ENCODE results near the gene DEFB132.

DEFB132 gene

DNA sequence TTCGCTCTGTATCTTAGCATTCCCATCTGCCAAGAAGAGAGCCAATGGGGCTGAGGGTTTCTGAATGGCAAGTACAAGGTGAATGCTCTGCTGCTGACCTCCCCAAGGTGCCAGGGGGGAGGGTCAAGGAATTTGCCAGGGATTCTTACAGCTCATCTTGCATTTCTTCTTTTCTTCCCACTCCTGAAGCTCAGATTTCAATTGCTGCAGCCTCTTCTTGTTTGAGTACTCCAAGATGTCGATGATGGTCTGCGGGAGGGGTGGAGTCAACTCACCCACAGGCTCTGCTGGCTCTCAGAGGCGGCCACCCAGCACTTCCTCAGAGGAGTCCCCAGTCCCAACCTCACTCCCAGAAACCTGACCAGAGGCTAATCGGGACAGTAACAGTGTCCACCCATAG is 20.7 kb downstream of the DEFB132 start:
- POLR2A ChIA-PET, result no interaction called here

GRCh38 chr20:278607-279571 is 21.4 kb downstream of the DEFB132 start:
- ChIA-PET POLR2A (no interaction called here), CTCF (interaction anchor here (1.7 to 3.0 kb wide), 2 partner anchors 10 to 12 kb away, joined by 5 to 11 read pairs; no protein-coding TSS in a partner anchor)
- DNase-seq (ENCODE audit: extremely low spot score), result no peak
- TF ChIP-seq, protein P1, sequence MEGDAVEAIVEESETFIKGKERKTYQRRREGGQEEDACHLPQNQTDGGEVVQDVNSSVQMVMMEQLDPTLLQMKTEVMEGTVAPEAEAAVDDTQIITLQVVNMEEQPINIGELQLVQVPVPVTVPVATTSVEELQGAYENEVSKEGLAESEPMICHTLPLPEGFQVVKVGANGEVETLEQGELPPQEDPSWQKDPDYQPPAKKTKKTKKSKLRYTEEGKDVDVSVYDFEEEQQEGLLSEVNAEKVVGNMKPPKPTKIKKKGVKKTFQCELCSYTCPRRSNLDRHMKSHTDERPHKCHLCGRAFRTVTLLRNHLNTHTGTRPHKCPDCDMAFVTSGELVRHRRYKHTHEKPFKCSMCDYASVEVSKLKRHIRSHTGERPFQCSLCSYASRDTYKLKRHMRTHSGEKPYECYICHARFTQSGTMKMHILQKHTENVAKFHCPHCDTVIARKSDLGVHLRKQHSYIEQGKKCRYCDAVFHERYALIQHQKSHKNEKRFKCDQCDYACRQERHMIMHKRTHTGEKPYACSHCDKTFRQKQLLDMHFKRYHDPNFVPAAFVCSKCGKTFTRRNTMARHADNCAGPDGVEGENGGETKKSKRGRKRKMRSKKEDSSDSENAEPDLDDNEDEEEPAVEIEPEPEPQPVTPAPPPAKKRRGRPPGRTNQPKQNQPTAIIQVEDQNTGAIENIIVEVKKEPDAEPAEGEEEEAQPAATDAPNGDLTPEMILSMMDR (IDR thresholded peaks at IDR 0.05; ENCODE audit: control extremely low read depth, extremely low read depth, low read depth, missing control alignments), result no peak

More for the DNA sequence above, 20.7 kb downstream of the DEFB132 start:
- no peak for DNase-seq (ENCODE audit: extremely low spot score)
- TF ChIP-seq, protein P1 (IDR thresholded peaks at IDR 0.05; ENCODE audit: control extremely low read depth, extremely low read depth, low read depth, missing control alignments), result no peak
- CTCF ChIA-PET, result interaction anchor here (1.7 to 3.0 kb wide), 2 partner anchors 9 to 12 kb away, joined by 5 to 11 read pairs; no protein-coding TSS in a partner anchor

- no peak for DNase-seq (ENCODE audit: extremely low spot score)
- ChIA-PET POLR2A (no interaction called here), CTCF (interaction anchor here (2.2 kb wide), 1 partner anchor 18 kb away, joined by 5 read pairs; no protein-coding TSS in a partner anchor)
- TF ChIP-seq, protein P1 (IDR thresholded peaks at IDR 0.05; ENCODE audit: control extremely low read depth, extremely low read depth, low read depth, missing control alignments), result no peak
Observed at GRCh38 chr20:284172-284571, 26.6 kb downstream of the DEFB132 start.

GRCh38 chr20:286508-286907 is 29.0 kb downstream of the DEFB132 start:
- TF ChIP-seq, protein P1 (IDR thresholded peaks at IDR 0.05; ENCODE audit: control extremely low read depth, extremely low read depth, low read depth, missing control alignments), result no peak
- DNase-seq (ENCODE audit: extremely low spot score), result no peak
- ChIA-PET POLR2A (no interaction called here), CTCF (no interaction called here)

DNA sequence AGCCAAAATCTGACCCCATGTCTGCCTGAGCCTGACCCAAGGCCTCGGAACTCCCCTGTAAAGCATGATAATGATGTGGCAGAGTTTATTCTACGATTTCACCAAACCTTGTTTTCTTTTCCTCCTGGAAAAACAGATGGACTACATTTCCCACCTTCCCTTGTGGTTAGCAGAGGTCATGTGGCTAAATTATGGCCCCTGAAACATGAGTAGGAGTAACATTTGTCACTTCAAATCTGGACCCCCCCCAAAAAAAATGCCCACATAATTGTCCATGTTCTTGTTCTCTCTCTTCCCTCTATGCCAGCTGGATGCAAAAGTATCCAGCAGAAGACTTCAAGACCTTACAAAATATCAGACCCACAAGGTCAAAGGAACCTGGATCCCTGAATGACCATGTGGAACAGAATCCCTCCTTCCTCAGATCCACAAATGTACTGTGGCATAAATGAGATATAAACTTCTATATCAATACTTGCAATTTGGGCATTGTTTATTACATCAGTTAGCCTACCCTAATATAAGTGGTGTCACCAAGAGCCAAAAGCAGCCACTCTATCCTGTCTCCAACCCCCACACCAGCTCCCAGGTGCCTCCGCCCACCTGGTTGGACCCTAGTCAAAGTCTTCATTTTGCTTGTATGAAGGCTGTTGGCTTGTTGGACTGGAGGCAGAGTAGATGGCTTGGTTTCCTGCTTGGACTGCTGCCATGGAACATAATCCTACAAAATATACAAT is 31.6 kb downstream of the DEFB132 start:
- TF ChIP-seq, protein P1 (IDR thresholded peaks at IDR 0.05; ENCODE audit: control extremely low read depth, extremely low read depth, low read depth, missing control alignments), result no peak
- CTCF ChIA-PET, result interaction anchor here (0.9 to 1.2 kb wide), 2 partner anchors 23 to 42 kb away, joined by 4 to 6 read pairs; no protein-coding TSS in a partner anchor
- DNase-seq (ENCODE audit: extremely low spot score), result no peak
- POLR2A ChIA-PET, result no interaction called here

GRCh38 chr20:289693-290083 is 32.2 kb downstream of the DEFB132 start:
- DNase-seq (ENCODE audit: extremely low spot score), result no peak
- TF ChIP-seq, protein P1 (IDR thresholded peaks at IDR 0.05; ENCODE audit: control extremely low read depth, extremely low read depth, low read depth, missing control alignments), result no peak
- ChIA-PET CTCF (interaction anchor here (0.9 to 1.2 kb wide), 2 partner anchors 23 to 41 kb away, joined by 4 to 6 read pairs; no protein-coding TSS in a partner anchor), POLR2A (no interaction called here)

All from GM10248 (cell line).